ENCODE results near the gene DOCK2. TPM values are rescaled to one million over a fixed set of nuclear protein-coding genes. Genes with fewer than 3 reads are reported as not detected.

Gene DOCK2
- total RNA-seq, 1 donor: 6.2 TPM

GRCh38 chr5:169956126-169956525 lies 319.1 kb downstream of the DOCK2 start:
- TF ChIP-seq CTCF (IDR thresholded peaks at IDR 0.05; ENCODE audit: extremely low read depth, low read depth, low read length): no peak
- Histone ChIP-seq H3K27me3 (ENCODE audit: insufficient read depth, low read length) (no peaks in the 10 kb centered on the region), H4K20me1 (ENCODE audit: insufficient read depth, low read length) (no peaks in the 10 kb centered on the region), H2AFZ (ENCODE audit: low read length) (no peak overlapping the region), H3K79me2 (ENCODE audit: insufficient read depth, low read length) (peaks cover 2% of the 10 kb centered on the region), H3K4me1 (ENCODE audit: insufficient read depth, low read length) (peaks cover 20% of the 10 kb centered on the region), H3K4me3 (ENCODE audit: insufficient read depth, low read length) (no peak overlapping the region), H3K36me3 (ENCODE audit: insufficient read depth, low read length) (no peaks in the 10 kb centered on the region), H3K4me2 (ENCODE audit: insufficient read depth, low read length) (no peak overlapping the region), H3K9me3 (ENCODE audit: low read depth, low read length) (no peaks in the 10 kb centered on the region), H3K27ac (ENCODE audit: low read depth, low read length) (no peak overlapping the region)
- DNase-seq (ENCODE audit: insufficient read length, low spot score, missing footprints): peak; percentile 77

- no peaks in the 10 kb centered on the region for H3K36me3 ChIP-seq (ENCODE audit: insufficient read depth, low read length)
- H3K4me1 ChIP-seq (ENCODE audit: insufficient read depth, low read length): peaks cover 20% of the 10 kb centered on the region
- no peak overlapping the region for H3K4me2 ChIP-seq (ENCODE audit: insufficient read depth, low read length)
- H3K4me3 ChIP-seq (ENCODE audit: insufficient read depth, low read length): no peak overlapping the region
- no peaks in the 10 kb centered on the region for H4K20me1 ChIP-seq (ENCODE audit: insufficient read depth, low read length)
- no peak overlapping the region for H3K27ac ChIP-seq (ENCODE audit: low read depth, low read length)
- H3K27me3 ChIP-seq (ENCODE audit: insufficient read depth, low read length): no peaks in the 10 kb centered on the region
- peaks cover 2% of the 10 kb centered on the region for H3K79me2 ChIP-seq (ENCODE audit: insufficient read depth, low read length)
- no peak for TF ChIP-seq CTCF (IDR thresholded peaks at IDR 0.05; ENCODE audit: extremely low read depth, low read depth, low read length)
- H3K9me3 ChIP-seq (ENCODE audit: low read depth, low read length): no peaks in the 10 kb centered on the region
- no peak for DNase-seq (ENCODE audit: insufficient read length, low spot score, missing footprints)
- no peak overlapping the region for H2AFZ ChIP-seq (ENCODE audit: low read length)
These were observed 319.7 kb downstream of the DOCK2 start for GRCh38 chr5:169956756-169957155.

GRCh38 chr5:169958278-169958677 lies 321.2 kb downstream of the DOCK2 start:
- Histone ChIP-seq H3K4me3 (ENCODE audit: insufficient read depth, low read length) (no peak overlapping the region), H4K20me1 (ENCODE audit: insufficient read depth, low read length) (no peaks in the 10 kb centered on the region), H3K27ac (ENCODE audit: low read depth, low read length) (no peak overlapping the region), H3K36me3 (ENCODE audit: insufficient read depth, low read length) (no peaks in the 10 kb centered on the region), H3K4me2 (ENCODE audit: insufficient read depth, low read length) (no peak overlapping the region), H3K79me2 (ENCODE audit: insufficient read depth, low read length) (no peaks in the 10 kb centered on the region), H3K4me1 (ENCODE audit: insufficient read depth, low read length) (peaks cover 19% of the 10 kb centered on the region), H3K9me3 (ENCODE audit: low read depth, low read length) (no peaks in the 10 kb centered on the region), H2AFZ (ENCODE audit: low read length) (no peak overlapping the region), H3K27me3 (ENCODE audit: insufficient read depth, low read length) (no peaks in the 10 kb centered on the region)
- TF ChIP-seq CTCF (IDR thresholded peaks at IDR 0.05; ENCODE audit: extremely low read depth, low read depth, low read length): no peak
- no peak for DNase-seq (ENCODE audit: insufficient read length, low spot score, missing footprints)

GRCh38 chr5:169960659-169961058 lies 323.6 kb downstream of the DOCK2 start:
- Histone ChIP-seq H3K4me3 (ENCODE audit: insufficient read depth, low read length) (no peak overlapping the region), H3K79me2 (ENCODE audit: insufficient read depth, low read length) (no peaks in the 10 kb centered on the region), H3K36me3 (ENCODE audit: insufficient read depth, low read length) (peaks cover 6% of the 10 kb centered on the region), H3K4me1 (ENCODE audit: insufficient read depth, low read length) (peaks cover 14% of the 10 kb centered on the region), H3K27me3 (ENCODE audit: insufficient read depth, low read length) (no peaks in the 10 kb centered on the region), H2AFZ (ENCODE audit: low read length) (no peak overlapping the region), H3K4me2 (ENCODE audit: insufficient read depth, low read length) (no peak overlapping the region), H3K9me3 (ENCODE audit: low read depth, low read length) (no peaks in the 10 kb centered on the region), H4K20me1 (ENCODE audit: insufficient read depth, low read length) (no peaks in the 10 kb centered on the region), H3K27ac (ENCODE audit: low read depth, low read length) (no peak overlapping the region)
- no peak for DNase-seq (ENCODE audit: insufficient read length, low spot score, missing footprints)
- no peak for TF ChIP-seq CTCF (IDR thresholded peaks at IDR 0.05; ENCODE audit: extremely low read depth, low read depth, low read length)
